ENCODE results near the gene DNM1L.
A peak's percentile ranks its signal among the peaks of the same experiment; 100 is the strongest.

Gene DNM1L

GRCh38 chr12:32679091-32679919 is at the start of gene DNM1L:
Gene DNM1L, plus strand, starts transcription at chr12:32679301. Its CDS starts 63 bp downstream, at chr12:32679364.
- TF ChIP-seq CTCF (IDR thresholded peaks at IDR 0.05; ENCODE audit: insufficient read depth, low read length, missing control alignments), result peak; percentile 26
- ChIA-PET CTCF (interaction anchor here (1.2 kb wide), 1 partner anchor 1343 kb away, joined by 3 read pairs; the partner anchor contains the start of gene ALG10), POLR2A (interaction anchor here (0.6 to 1.3 kb wide), 3 partner anchors 77 to 1342 kb away, joined by 3 to 8 read pairs (median 3); partner anchors contain the start of gene YARS2)
- peak within 1 kb of the TSS; percentile 88 for H3K4me3 ChIP-seq (ENCODE audit: low read depth, low read length)
- peak; percentile 80 for DNase-seq (ENCODE audit: low read depth, low spot score)

- no peak for DNase-seq (ENCODE audit: low read depth, low spot score)
- no peak overlapping the region for H3K4me3 ChIP-seq (ENCODE audit: low read depth, low read length)
- POLR2A ChIA-PET, result no interaction called here
- CTCF ChIA-PET, result interaction anchor here (1.0 kb wide), 1 partner anchor 185 kb away, joined by 3 read pairs; no protein-coding TSS in a partner anchor
- TF ChIP-seq CTCF (IDR thresholded peaks at IDR 0.05; ENCODE audit: insufficient read depth, low read length, missing control alignments), result no peak
Observed at GRCh38 chr12:32641287-32641901, 37.7 kb upstream of the DNM1L start.

GRCh38 chr12:32644431-32644830 is 34.7 kb upstream of the DNM1L start:
- TF ChIP-seq CTCF (IDR thresholded peaks at IDR 0.05; ENCODE audit: insufficient read depth, low read length, missing control alignments), result no peak
- DNase-seq (ENCODE audit: low read depth, low spot score), result no peak
- CTCF ChIA-PET, result interaction anchor here (1.0 to 1.2 kb wide), 2 partner anchors 13 to 188 kb away, joined by 3 to 4 read pairs; no protein-coding TSS in a partner anchor
- POLR2A ChIA-PET, result no interaction called here
- H3K4me3 ChIP-seq (ENCODE audit: low read depth, low read length), result no peak overlapping the region

- POLR2A ChIA-PET, result interaction anchor here (0.6 kb wide), 1 partner anchor 113 kb away, joined by 3 read pairs; no protein-coding TSS in a partner anchor
- H3K4me3 ChIP-seq (ENCODE audit: low read depth, low read length), result no peak overlapping the region
- no peak for DNase-seq (ENCODE audit: low read depth, low spot score)
- CTCF ChIA-PET, result interaction anchor here (1.0 to 2.0 kb wide), 3 partner anchors 10 to 23 kb away, joined by 3 to 14 read pairs (median 3); no protein-coding TSS in a partner anchor
- no peak for TF ChIP-seq CTCF (IDR thresholded peaks at IDR 0.05; ENCODE audit: insufficient read depth, low read length, missing control alignments)
Observed at GRCh38 chr12:32647275-32647674, 31.8 kb upstream of the DNM1L start.

- no peak overlapping the region for H3K4me3 ChIP-seq (ENCODE audit: low read depth, low read length)
- no peak for DNase-seq (ENCODE audit: low read depth, low spot score)
- no peak for TF ChIP-seq CTCF (IDR thresholded peaks at IDR 0.05; ENCODE audit: insufficient read depth, low read length, missing control alignments)
- ChIA-PET POLR2A (no interaction called here), CTCF (interaction anchor here (1.1 kb wide), 1 partner anchor 9 kb away, joined by 3 read pairs; no protein-coding TSS in a partner anchor)
Observed at GRCh38 chr12:32650508-32650907, 28.6 kb upstream of the DNM1L start.

All from AG04449 (cell line).